SK-N-SH treated with all-trans-retinoic acid at 6 μM for 48 hours (cell line): ENCODE data around the gene TRIM45.

Experiments
- ATAC-seq: fragments of 200-7000 bp; cut with Tn5 transposase; 3 replicates; pipeline ENCODE4 v1.9.1; 2020; ENCODE audit warnings: mild to moderate bottlenecking, moderate library complexity
- ARNTL ChIP-seq: fragments of 450-650 bp; formaldehyde crosslinking; IDR thresholded peaks from 2 replicates; pipeline ENCODE4 v1.5.0; 2020; ENCODE audit warnings: low read depth, mild to moderate bottlenecking, moderate library complexity, borderline replicate concordance
- BACH2 ChIP-seq: fragments of 250-450 bp; sonication (Bioruptor Pico); IDR thresholded peaks from 2 replicates; pipeline ENCODE4 v1.9.0; 2021; ENCODE audit warnings: mild to moderate bottlenecking, borderline replicate concordance
- CREB5 ChIP-seq: fragments of 250-450 bp; sonication (Bioruptor Pico); IDR thresholded peaks from 2 replicates; pipeline ENCODE4 v1.5.1; 2020; ENCODE audit warnings: low read depth, mild to moderate bottlenecking, moderate library complexity
- CSDC2 ChIP-seq: fragments of 250-450 bp; sonication (Bioruptor Pico); IDR thresholded peaks from 2 replicates; pipeline ENCODE4 v1.5.0; 2020; ENCODE audit warnings: mild to moderate bottlenecking, moderate library complexity
- ESRRG ChIP-seq: fragments of 250-450 bp; sonication (Bioruptor Pico); IDR thresholded peaks from 2 replicates; pipeline ENCODE4 v1.6.1; 2021; ENCODE audit warnings: mild to moderate bottlenecking
- GLIS3 ChIP-seq: fragments of 250-450 bp; sonication (Bioruptor Pico); IDR thresholded peaks from 2 replicates; pipeline ENCODE4 v1.5.0; 2020; ENCODE audit warnings: mild to moderate bottlenecking, moderate library complexity
- ISL1 ChIP-seq: fragments of 250-450 bp; sonication (Bioruptor Pico); IDR thresholded peaks from 2 replicates; pipeline ENCODE4 v2.1.2; 2022; ENCODE audit warnings: mild to moderate bottlenecking, moderate library complexity
- OSR1 ChIP-seq: fragments of 250-450 bp; sonication (Bioruptor Pico); IDR thresholded peaks from 2 replicates; pipeline ENCODE4 v1.8.0; 2022; ENCODE audit warnings: moderate library complexity, mild to moderate bottlenecking, inconsistent platforms
- PATZ1 ChIP-seq: fragments of 250-450 bp; sonication (Bioruptor Pico); IDR thresholded peaks from 2 replicates; pipeline ENCODE4 v1.8.0; 2020; ENCODE audit warnings: mild to moderate bottlenecking, moderate library complexity, borderline replicate concordance
- PPARA ChIP-seq: fragments of 250-450 bp; sonication (Bioruptor Pico); IDR thresholded peaks from 2 replicates; pipeline ENCODE4 v1.5.0; 2020; ENCODE audit warnings: mild to moderate bottlenecking, borderline replicate concordance
- RARB ChIP-seq: fragments of 250-450 bp; sonication (Bioruptor Pico); IDR thresholded peaks from 2 replicates; pipeline ENCODE4 v1.8.0; 2021; ENCODE audit warnings: mild to moderate bottlenecking, moderate library complexity
- SNAI2 ChIP-seq: fragments of 250-450 bp; sonication (Bioruptor Pico); IDR thresholded peaks from 2 replicates; pipeline ENCODE4 v1.5.0; 2020; ENCODE audit warnings: mild to moderate bottlenecking, moderate library complexity
- TCF4 ChIP-seq: fragments of 250-450 bp; sonication (Bioruptor Pico); IDR thresholded peaks from 2 replicates; pipeline ENCODE4 v1.8.0; 2021; ENCODE audit warnings: mild to moderate bottlenecking, moderate library complexity, borderline replicate concordance
- TOX ChIP-seq: fragments of 250-450 bp; sonication (Bioruptor Pico); IDR thresholded peaks from 2 replicates; pipeline ENCODE4 v1.8.0; 2021; ENCODE audit warnings: mild to moderate bottlenecking, moderate library complexity, borderline replicate concordance
- ZC3H10 ChIP-seq: fragments of 250-450 bp; sonication (Bioruptor Pico); IDR thresholded peaks from 2 replicates; pipeline ENCODE4 v1.5.1; 2021; ENCODE audit warnings: mild to moderate bottlenecking, moderate library complexity
- ZFP3 ChIP-seq: fragments of 250-450 bp; sonication (Bioruptor Pico); IDR thresholded peaks from 2 replicates; pipeline ENCODE4 v1.5.0; 2020; ENCODE audit warnings: mild to moderate bottlenecking, moderate library complexity
- ZFP30 ChIP-seq: fragments of 450-650 bp; formaldehyde crosslinking; IDR thresholded peaks from 2 replicates; pipeline ENCODE4 v1.5.0; 2022; ENCODE audit warnings: mild to moderate bottlenecking, moderate library complexity
- ZNF565 ChIP-seq: fragments of 450-650 bp; formaldehyde crosslinking; conservative IDR thresholded peaks from 2 replicates; pipeline ENCODE4 v1.5.0; 2020; ENCODE audit warnings: low read depth, mild to moderate bottlenecking, moderate library complexity
- ZNF70 ChIP-seq: fragments of 450-650 bp; formaldehyde crosslinking; IDR thresholded peaks from 2 replicates; pipeline ENCODE4 v1.5.0; 2020; ENCODE audit warnings: mild to moderate bottlenecking, moderate library complexity
- ZNF8 ChIP-seq: fragments of 450-650 bp; formaldehyde crosslinking; IDR thresholded peaks from 2 replicates; pipeline ENCODE4 v1.5.0; 2020; ENCODE audit warnings: mild to moderate bottlenecking, moderate library complexity
- TF ChIP-seq, protein P1 (sequence below): fragments of 250-450 bp; sonication (Bioruptor Pico); IDR thresholded peaks from 2 replicates; pipeline ENCODE4 v1.8.0; 2021; ENCODE audit warnings: low read depth, mild to moderate bottlenecking, moderate library complexity, borderline replicate concordance
- TF ChIP-seq, protein P2 (sequence below): fragments of 250-450 bp; sonication (Bioruptor Pico); IDR thresholded peaks from 2 replicates; pipeline ENCODE4 v1.5.0; 2020; ENCODE audit warnings: mild to moderate bottlenecking, moderate library complexity

Gene TRIM45

GRCh38 chr1:117069220-117069844, 52.2 kb downstream of the TRIM45 start:
- ATAC-seq: no peak
- TF ChIP-seq CSDC2: no peak
- TF ChIP-seq ZC3H10 (CRISPR knock-in tag): no peak
- TF ChIP-seq ARNTL (CRISPR knock-in tag): no peak
- no peak for TF ChIP-seq GLIS3
- TF ChIP-seq TCF4 (CRISPR knock-in tag): no peak
- TF ChIP-seq PPARA (CRISPR knock-in tag): no peak
- no peak for TF ChIP-seq ISL1 (CRISPR knock-in tag)
- TF ChIP-seq CREB5: no peak
- TF ChIP-seq, protein P1, sequence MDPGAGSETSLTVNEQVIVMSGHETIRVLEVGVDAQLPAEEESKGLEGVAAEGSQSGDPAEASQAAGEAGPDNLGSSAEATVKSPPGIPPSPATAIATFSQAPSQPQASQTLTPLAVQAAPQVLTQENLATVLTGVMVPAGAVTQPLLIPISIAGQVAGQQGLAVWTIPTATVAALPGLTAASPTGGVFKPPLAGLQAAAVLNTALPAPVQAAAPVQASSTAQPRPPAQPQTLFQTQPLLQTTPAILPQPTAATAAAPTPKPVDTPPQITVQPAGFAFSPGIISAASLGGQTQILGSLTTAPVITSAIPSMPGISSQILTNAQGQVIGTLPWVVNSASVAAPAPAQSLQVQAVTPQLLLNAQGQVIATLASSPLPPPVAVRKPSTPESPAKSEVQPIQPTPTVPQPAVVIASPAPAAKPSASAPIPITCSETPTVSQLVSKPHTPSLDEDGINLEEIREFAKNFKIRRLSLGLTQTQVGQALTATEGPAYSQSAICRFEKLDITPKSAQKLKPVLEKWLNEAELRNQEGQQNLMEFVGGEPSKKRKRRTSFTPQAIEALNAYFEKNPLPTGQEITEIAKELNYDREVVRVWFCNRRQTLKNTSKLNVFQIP (CRISPR knock-in tag): no peak
- TF ChIP-seq BACH2: no peak
- TF ChIP-seq ZFP3: no peak
- TF ChIP-seq, protein P2, sequence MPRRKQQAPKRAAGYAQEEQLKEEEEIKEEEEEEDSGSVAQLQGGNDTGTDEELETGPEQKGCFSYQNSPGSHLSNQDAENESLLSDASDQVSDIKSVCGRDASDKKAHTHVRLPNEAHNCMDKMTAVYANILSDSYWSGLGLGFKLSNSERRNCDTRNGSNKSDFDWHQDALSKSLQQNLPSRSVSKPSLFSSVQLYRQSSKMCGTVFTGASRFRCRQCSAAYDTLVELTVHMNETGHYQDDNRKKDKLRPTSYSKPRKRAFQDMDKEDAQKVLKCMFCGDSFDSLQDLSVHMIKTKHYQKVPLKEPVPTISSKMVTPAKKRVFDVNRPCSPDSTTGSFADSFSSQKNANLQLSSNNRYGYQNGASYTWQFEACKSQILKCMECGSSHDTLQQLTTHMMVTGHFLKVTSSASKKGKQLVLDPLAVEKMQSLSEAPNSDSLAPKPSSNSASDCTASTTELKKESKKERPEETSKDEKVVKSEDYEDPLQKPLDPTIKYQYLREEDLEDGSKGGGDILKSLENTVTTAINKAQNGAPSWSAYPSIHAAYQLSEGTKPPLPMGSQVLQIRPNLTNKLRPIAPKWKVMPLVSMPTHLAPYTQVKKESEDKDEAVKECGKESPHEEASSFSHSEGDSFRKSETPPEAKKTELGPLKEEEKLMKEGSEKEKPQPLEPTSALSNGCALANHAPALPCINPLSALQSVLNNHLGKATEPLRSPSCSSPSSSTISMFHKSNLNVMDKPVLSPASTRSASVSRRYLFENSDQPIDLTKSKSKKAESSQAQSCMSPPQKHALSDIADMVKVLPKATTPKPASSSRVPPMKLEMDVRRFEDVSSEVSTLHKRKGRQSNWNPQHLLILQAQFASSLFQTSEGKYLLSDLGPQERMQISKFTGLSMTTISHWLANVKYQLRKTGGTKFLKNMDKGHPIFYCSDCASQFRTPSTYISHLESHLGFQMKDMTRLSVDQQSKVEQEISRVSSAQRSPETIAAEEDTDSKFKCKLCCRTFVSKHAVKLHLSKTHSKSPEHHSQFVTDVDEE (CRISPR knock-in tag): no peak
- no peak for TF ChIP-seq ESRRG (CRISPR knock-in tag)
- no peak for TF ChIP-seq PATZ1 (CRISPR knock-in tag)
- no peak for TF ChIP-seq ZNF8 (CRISPR knock-in tag)
- TF ChIP-seq ZNF565 (CRISPR knock-in tag): no peak
- no peak for TF ChIP-seq RARB (CRISPR knock-in tag)
- no peak for TF ChIP-seq OSR1
- no peak for TF ChIP-seq ZNF70

GRCh38 chr1:117068580-117068979, 53.0 kb downstream of the TRIM45 start:
- TF ChIP-seq GLIS3: no peak
- no peak for TF ChIP-seq CSDC2
- TF ChIP-seq SNAI2 (CRISPR knock-in tag): no peak
- no peak for TF ChIP-seq ZNF565 (CRISPR knock-in tag)
- no peak for TF ChIP-seq ZNF8 (CRISPR knock-in tag)
- no peak for TF ChIP-seq BACH2
- TF ChIP-seq ZFP30 (CRISPR knock-in tag): no peak
- no peak for TF ChIP-seq ARNTL (CRISPR knock-in tag)
- TF ChIP-seq TOX: no peak
- no peak for TF ChIP-seq ESRRG (CRISPR knock-in tag)
- no peak for TF ChIP-seq CREB5
- TF ChIP-seq, protein P2 (CRISPR knock-in tag): no peak
- no peak for ATAC-seq
